Measurements from ENCODE around the gene BCKDHA. TPM values are rescaled to one million over a fixed set of nuclear protein-coding genes. Genes with fewer than 3 reads are reported as not detected.

Gene BCKDHA
- total and polyA plus RNA-seq, 4 donors, result 19.7 to 54.5 (median 39.0) TPM

DNA sequence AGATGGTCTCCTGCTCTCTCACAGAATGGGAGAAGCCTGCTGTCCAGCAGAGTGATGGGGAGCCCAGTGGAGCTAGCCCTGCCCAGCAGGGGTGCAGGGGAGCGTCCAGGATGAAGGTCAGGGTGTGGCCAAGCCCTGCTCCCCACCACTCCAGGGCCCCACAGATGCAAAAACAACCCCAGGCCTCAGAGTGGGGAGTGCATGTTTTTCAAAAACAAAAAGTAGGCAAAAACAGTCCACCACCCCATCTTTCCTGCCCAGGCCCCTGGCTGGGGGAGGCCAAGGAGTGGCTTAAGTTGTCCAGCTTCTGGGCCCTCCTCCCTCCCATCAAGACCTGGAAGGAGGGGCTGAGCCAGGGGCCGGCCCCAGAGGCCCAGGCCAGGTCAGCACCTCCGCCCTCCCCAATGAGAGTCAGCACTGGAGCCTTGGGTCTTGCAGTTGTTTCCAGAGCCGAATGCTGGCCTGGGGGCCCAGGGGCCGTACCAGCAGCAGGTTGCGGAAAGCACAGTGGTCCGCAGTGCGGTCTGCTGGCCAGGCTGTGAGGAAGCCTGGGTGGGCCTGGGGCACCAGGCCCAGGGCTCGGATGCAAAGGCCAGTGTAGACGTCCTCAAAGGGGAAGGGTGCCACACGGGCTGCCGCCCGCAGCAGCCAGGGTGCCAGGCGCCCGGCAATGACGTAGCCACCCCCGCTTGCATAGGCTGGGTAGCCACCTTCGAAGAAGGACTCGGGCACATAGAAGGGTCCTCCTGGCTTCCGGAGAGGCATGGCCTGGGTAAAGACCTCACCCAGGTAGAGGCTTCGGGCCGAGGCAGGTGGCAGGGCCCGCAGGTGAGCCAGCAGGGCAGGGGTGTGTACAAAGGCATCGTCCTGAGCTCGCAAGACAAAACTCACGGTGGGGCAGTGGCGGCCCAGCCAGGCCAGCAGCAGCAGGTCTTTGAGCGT is 27.8 kb downstream of the BCKDHA start:
- ATAC-seq (ENCODE audit: insufficient read depth, low FRiP score) (no peak), DNase-seq (no peak)
- H3K9ac ChIP-seq (ENCODE audit: insufficient read depth in 1 of 2, low read length in 2 of 2), result no peak overlapping the region
- peaks cover 0 to 36% (median 4%) of the 10 kb centered on the region in 4 donors for H3K36me3 ChIP-seq (ENCODE audit: control insufficient read depth in 4 of 4, insufficient read depth in 4 of 4, low read length in 4 of 4)
- peak overlapping the region; percentile 11 for H3K4me3 ChIP-seq
- WGBS, 2 donors, result 73 to 83% methylated on average over 28 of the region's 28 CpGs
- TF ChIP-seq, protein P1, sequence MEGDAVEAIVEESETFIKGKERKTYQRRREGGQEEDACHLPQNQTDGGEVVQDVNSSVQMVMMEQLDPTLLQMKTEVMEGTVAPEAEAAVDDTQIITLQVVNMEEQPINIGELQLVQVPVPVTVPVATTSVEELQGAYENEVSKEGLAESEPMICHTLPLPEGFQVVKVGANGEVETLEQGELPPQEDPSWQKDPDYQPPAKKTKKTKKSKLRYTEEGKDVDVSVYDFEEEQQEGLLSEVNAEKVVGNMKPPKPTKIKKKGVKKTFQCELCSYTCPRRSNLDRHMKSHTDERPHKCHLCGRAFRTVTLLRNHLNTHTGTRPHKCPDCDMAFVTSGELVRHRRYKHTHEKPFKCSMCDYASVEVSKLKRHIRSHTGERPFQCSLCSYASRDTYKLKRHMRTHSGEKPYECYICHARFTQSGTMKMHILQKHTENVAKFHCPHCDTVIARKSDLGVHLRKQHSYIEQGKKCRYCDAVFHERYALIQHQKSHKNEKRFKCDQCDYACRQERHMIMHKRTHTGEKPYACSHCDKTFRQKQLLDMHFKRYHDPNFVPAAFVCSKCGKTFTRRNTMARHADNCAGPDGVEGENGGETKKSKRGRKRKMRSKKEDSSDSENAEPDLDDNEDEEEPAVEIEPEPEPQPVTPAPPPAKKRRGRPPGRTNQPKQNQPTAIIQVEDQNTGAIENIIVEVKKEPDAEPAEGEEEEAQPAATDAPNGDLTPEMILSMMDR (IDR thresholded peaks at IDR 0.05; ENCODE audit: control extremely low read depth, extremely low read depth), result no peak
- no peaks in the 10 kb centered on the region for H3K9me3 ChIP-seq (ENCODE audit: control insufficient read depth in 4 of 4, insufficient read depth in 3 of 4, low read length in 3 of 4)
- H3K27ac ChIP-seq (ENCODE audit: low read depth in 1 of 2, low read length in 1 of 2), result peak overlapping the region in 1 of 2 donors; percentile 59
- no peaks in the 10 kb centered on the region for H3K27me3 ChIP-seq (ENCODE audit: control insufficient read depth in 3 of 3, insufficient read depth in 3 of 3, low read length in 2 of 3)
- peaks cover 0 to 31% (median 13%) of the 10 kb centered on the region in 5 donors for H3K4me1 ChIP-seq (ENCODE audit: control insufficient read depth in 5 of 5, insufficient read depth in 5 of 5, low read length in 5 of 5)

DNA sequence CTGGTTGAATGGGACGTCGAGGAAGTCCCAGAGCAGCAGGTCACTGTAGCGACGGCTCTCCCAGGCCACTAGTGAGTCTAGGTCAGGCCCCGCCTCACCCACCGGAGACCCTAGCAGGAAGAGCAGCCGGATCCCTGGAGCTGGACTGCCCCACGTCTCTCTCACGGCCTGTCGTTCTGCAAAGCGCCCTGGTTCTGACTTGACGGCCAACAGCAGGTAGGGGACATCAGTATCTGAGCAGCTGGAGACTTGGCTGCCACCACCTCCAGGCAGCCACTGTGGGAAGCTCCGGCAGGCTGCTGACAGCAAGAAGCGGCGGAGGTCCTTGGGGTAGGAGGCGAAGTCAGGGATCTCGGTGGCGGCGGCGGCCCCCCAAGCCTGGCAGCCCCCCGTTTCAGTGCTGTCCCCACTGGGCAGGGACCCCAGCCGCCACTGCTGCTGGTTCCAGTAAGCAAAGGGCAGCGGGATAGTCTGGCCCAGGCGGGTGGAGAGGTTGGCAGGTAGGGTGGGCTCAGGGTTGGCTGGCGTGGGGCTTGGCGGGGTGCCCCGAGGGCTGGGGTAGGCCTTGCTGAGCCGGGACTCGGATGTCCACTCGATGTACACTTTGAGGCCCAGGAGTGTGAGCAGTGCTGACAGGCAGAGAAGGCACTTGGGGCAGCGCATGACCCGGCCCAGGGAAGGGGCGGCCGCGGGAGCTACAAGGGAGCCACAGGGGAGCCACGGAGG is 28.7 kb downstream of the BCKDHA start:
- Histone ChIP-seq H3K9ac (ENCODE audit: insufficient read depth in 1 of 2, low read length in 2 of 2) (no peak overlapping the region), H3K27ac (ENCODE audit: low read depth in 1 of 2, low read length in 1 of 2) (peak overlapping the region; percentile 59 to 86), H3K36me3 (ENCODE audit: control insufficient read depth in 4 of 4, insufficient read depth in 4 of 4, low read length in 4 of 4) (peaks cover 0 to 29% (median 3%) of the 10 kb centered on the region in 4 donors), H3K9me3 (ENCODE audit: control insufficient read depth in 4 of 4, insufficient read depth in 3 of 4, low read length in 3 of 4) (no peaks in the 10 kb centered on the region), H3K4me3 (peak overlapping the region; percentile 35), H3K27me3 (ENCODE audit: control insufficient read depth in 3 of 3, insufficient read depth in 3 of 3, low read length in 2 of 3) (no peaks in the 10 kb centered on the region), H3K4me1 (ENCODE audit: control insufficient read depth in 5 of 5, insufficient read depth in 5 of 5, low read length in 5 of 5) (peaks cover 0 to 26% (median 13%) of the 10 kb centered on the region in 5 donors)
- ATAC-seq (ENCODE audit: insufficient read depth, low FRiP score) (no peak), DNase-seq (no peak)
- TF ChIP-seq, protein P1 (IDR thresholded peaks at IDR 0.05; ENCODE audit: control extremely low read depth, extremely low read depth), result no peak
- WGBS, 2 donors, result 62 to 80% methylated on average over 36 of the region's 36 CpGs

DNA sequence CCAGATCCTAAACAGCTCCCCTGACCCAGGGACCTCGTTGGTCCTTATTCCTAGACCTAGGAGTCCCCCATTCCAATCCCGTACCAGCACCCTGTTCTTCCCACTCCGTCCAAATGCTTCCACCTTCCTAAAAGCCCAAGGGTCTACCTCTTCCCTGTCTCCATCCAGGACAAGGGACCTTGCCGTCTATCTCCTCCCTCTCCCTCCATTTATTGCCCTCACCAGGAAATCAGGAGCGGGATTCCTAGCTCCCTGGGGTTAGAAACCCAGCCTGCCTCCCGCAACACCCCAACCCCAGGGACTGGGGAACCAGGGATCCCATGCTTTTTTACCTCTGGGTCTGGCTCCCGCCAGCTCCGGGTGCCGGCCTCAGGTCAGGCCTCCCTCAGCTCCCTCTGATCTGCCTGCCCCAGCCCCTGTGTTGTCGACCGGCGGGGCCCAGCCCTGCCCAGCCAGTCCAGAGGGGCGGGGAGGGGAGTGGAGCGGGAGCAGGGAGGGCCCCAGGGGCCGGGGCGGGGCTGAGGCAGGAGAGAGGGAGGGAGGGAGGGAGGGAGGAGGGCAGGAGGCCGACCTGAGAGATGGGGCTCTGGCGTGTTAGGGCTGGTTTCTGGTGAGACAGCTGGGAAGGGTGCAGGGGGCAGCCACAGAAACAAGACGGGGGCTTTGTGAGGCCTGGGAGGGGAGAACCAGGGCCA is 29.5 kb downstream of the BCKDHA start, which contains the start of gene B3GNT8:
Gene B3GNT8, minus strand, starts transcription at position 423 of the 695 bp plus-strand sequence. CDS start 596 bp downstream, outside the sequence.
- H3K36me3 ChIP-seq (ENCODE audit: control insufficient read depth in 4 of 4, insufficient read depth in 4 of 4, low read length in 4 of 4), result peaks cover 0 to 30% (median 6%) of the 10 kb centered on the region in 4 donors
- WGBS, 2 donors, result 7 to 8% methylated on average over 16 to 19 of the region's 19 CpGs
- H3K27me3 ChIP-seq (ENCODE audit: control insufficient read depth in 3 of 3, insufficient read depth in 3 of 3, low read length in 2 of 3), result no peaks in the 10 kb centered on the region
- peak; percentile 75 to 89 (median 84) for DNase-seq
- H3K4me1 ChIP-seq (ENCODE audit: control insufficient read depth in 5 of 5, insufficient read depth in 5 of 5, low read length in 5 of 5), result peaks cover 0 to 23% (median 13%) of the 10 kb centered on the region in 5 donors
- TF ChIP-seq, protein P1 (IDR thresholded peaks at IDR 0.05; ENCODE audit: control extremely low read depth, extremely low read depth), result no peak
- peak within 1 kb of the TSS; percentile 33 to 45 for H3K9ac ChIP-seq (ENCODE audit: insufficient read depth in 1 of 2, low read length in 2 of 2)
- peak within 1 kb of the TSS; percentile 66 to 90 for H3K27ac ChIP-seq (ENCODE audit: low read depth in 1 of 2, low read length in 1 of 2)
- H3K9me3 ChIP-seq (ENCODE audit: control insufficient read depth in 4 of 4, insufficient read depth in 3 of 4, low read length in 3 of 4), result no peaks in the 10 kb centered on the region
- peak within 1 kb of the TSS; percentile 35 for H3K4me3 ChIP-seq
- peak; percentile 87 for ATAC-seq (ENCODE audit: insufficient read depth, low FRiP score)
